Measurements from ENCODE around the gene TMA7B.

DNA sequence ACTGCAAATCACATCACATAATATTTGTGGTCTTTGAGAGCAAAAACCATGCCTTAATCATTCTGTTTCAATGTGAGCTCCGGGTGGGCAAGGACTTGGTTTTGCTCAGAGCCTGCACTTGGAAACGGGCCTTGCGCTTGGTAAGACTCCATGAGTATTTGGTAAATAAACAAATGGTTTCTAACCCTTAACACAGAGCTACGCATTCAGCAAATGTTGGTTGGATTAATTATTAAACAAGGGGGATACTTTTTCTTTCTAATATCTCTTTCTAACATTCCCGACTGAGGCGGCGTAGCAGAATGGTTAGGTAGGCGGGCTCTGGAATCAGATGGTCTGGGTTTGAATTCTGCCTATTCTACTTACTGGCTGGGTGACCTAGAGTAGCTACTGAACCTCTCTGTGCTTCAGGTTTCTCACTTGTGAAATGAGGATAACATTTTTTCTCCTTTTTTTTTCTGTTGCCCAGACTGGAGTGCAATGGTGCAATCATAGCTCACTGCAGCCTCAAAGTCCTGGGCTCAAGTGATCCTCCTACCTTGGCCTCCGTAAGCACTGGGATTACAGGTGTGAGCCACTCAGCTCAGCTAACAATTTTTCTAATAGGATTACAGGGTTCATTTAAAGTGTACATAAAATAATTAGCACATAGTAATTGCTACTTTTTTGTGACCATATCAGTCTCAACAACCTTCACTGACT, 31.1 kb downstream of the TMA7B start:
- TF ChIP-seq GATA3 (IDR thresholded peaks at IDR 0.05; ENCODE audit: low read depth, low read length) (no peak), GATA2 (IDR thresholded peaks at IDR 0.05; ENCODE audit: low read depth, low read length) (no peak)

Measured in SH-SY5Y (cell line).